Gastrocnemius medialis (tissue), 4 donors: ENCODE results near the gene ZC3H6.

Experiments used
- CTCF ChIP-seq, 5 experiments: fragments of 450-650 bp in 3 of 5; fragments of 200-600 bp in 2 of 5; sonication (generic) in 2 of 5; IDR thresholded peaks in 4 of 5; conservative IDR thresholded peaks in 1 of 5; 1 replicate in 4 of 5; 2 replicates in 1 of 5; pipeline ENCODE4 v1.5.1; 2016 to 2019; ENCODE audit warnings: antibody characterized with exemption in 5 of 5, mild to moderate bottlenecking in 3 of 5, moderate library complexity in 3 of 5
- POLR2A ChIP-seq, 2 donors: fragments of 450-650 bp; IDR thresholded peaks; one replicate each; pipeline ENCODE4 v1.6.1; 2017; ENCODE audit warnings: antibody characterized with exemption in 2 of 2, mild to moderate bottlenecking in 2 of 2, moderate library complexity in 2 of 2

GRCh38 chr2:112322919-112323318 is 47.5 kb downstream of the ZC3H6 start:
- TF ChIP-seq POLR2A (IDR thresholded peaks at IDR 0.05): no peak
- no peak for TF ChIP-seq CTCF (IDR thresholded peaks at IDR 0.05 in 4 of 5, conservative IDR thresholded peaks at IDR 0.05 in 1 of 5)
